ENCODE data around the gene TARBP1. TPM values are rescaled to one million over a fixed set of nuclear protein-coding genes. Genes with fewer than 3 reads are reported as not detected.

TARBP1 gene
- 10 to 100 TPM; 38.4 to 39.6 TPM for total RNA-seq

- POLR2A ChIA-PET: interaction anchor here (0.6 to 1.2 kb wide), 7 partner anchors 8 to 695 kb away, joined by 3 to 5 read pairs (median 3); partner anchors contain the start of gene COA6
- CTCF ChIA-PET: interaction anchor here (0.9 to 1.5 kb wide), 3 partner anchors 11 to 21 kb away, joined by 3 to 5 read pairs (median 4); no protein-coding TSS in a partner anchor
Observed at GRCh38 chr1:234478481-234479309, at the start of gene TARBP1. Gene TARBP1 (minus strand): TSS chr1:234479179. CDS start chr1:234479103, 76 bp downstream.

- CTCF ChIA-PET: interaction anchor here (0.6 kb wide), 1 partner anchor 32 kb away, joined by 4 read pairs; no protein-coding TSS in a partner anchor
- POLR2A ChIA-PET: no interaction called here
Observed at GRCh38 chr1:234528074-234528865, 49.3 kb upstream of the TARBP1 start.

- CTCF ChIA-PET: no interaction called here
- POLR2A ChIA-PET: no interaction called here
Observed at GRCh38 chr1:234527346-234527745, 48.4 kb upstream of the TARBP1 start.

DNA sequence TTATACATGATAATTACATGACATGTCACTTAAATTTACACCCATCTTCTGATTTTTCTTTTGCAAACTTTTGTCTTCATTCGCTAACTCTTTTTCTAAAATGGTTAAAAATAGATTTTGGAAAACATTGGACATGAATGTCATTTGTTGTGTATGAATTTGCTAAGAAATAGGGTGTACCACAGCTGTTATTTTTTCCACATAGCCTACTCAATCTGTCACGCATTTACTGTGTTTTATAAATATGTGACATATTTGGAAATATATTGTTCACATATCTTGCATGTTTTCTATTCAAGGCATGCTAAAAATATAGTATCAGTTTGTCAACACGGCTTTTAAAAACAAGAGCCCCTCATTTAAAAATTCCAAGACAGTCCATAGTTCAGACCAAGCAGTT, 47.9 kb upstream of the TARBP1 start:
- CTCF ChIA-PET: no interaction called here
- POLR2A ChIA-PET: no interaction called here

- ChIA-PET CTCF (no interaction called here), POLR2A (no interaction called here)
Observed at GRCh38 chr1:234525099-234525799, 46.3 kb upstream of the TARBP1 start.

DNA sequence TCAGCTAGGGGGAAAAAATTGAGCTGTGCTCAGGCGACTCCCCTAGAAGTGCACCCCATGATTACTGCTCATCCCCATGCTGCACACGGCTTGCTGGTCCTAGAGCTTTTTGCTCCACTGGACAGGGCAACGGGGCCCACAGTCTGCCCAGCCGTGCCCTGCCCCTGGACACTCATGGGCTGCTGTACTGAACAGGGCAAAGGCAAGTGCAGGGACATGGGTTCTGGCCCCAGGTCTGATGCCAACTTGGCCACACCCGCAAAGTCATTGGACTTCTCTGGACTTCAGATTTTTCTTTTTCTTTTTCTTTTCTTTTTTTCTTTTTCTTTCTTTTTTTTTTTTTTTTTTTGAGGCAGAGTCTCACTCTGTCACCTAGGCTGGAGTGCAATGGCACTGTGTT, 42.9 kb upstream of the TARBP1 start:
- POLR2A ChIA-PET: no interaction called here

DNA sequence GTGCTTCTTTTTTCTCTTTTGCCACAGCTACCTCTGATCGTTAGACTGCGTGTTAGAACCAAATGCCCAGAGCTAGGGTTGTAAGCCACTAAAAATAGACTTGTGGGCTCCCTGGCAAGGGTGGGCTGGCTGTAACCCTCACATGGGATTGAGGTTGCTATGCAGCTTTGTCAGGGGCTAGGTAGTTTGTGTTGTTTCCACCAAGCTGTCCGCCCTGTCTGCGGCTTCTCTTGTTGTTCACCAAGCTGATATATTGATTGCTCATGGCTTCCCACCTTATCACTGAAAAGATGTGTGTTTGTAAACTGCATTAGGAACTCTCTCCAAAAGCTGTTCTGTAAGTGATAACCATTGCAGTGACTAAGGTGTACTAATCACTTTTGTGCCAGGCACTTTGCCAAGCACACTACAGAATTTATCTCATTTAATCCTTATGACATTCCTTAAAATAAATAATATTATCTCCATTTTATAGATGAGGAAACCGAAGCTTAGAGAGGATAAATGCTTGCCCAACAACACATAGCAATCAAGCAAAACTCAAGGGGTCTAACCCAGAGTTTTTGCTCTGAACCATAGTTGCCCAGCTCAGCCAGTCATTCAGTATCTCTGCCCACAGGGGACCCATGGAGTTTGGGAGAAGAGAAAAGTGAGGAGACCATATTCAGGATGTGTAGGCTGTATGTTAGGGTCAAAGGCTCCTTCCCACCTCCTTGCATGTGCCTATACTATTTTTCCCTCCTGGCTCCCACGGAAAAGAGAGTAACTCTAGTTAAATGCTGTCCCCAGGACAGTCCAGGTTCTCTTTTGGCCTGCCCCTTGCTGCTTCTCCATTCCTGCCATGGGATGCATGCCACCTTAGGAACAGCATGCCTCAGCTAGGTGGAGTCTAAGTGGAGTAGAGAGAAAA, 42.2 kb upstream of the TARBP1 start:
- ChIA-PET CTCF (interaction anchor here (0.7 to 0.9 kb wide), 2 partner anchors 21 to 572 kb away, joined by 3 read pairs; no protein-coding TSS in a partner anchor), POLR2A (no interaction called here)

More for the DNA sequence above, 42.9 kb upstream of the TARBP1 start:
- CTCF ChIA-PET: interaction anchor here (0.8 to 1.1 kb wide), 3 partner anchors 8 to 572 kb away, joined by 3 to 4 read pairs (median 3); no protein-coding TSS in a partner anchor

- ChIA-PET POLR2A (no interaction called here), CTCF (interaction anchor here (1.2 to 2.1 kb wide), 2 partner anchors 12 to 25 kb away, joined by 4 read pairs; no protein-coding TSS in a partner anchor)
Observed at GRCh38 chr1:234519506-234519905, 40.5 kb upstream of the TARBP1 start.

GRCh38 chr1:234518876-234519275, 39.9 kb upstream of the TARBP1 start:
- POLR2A ChIA-PET: interaction anchor here (0.8 kb wide), 1 partner anchor 44 kb away, joined by 3 read pairs; no protein-coding TSS in a partner anchor
- CTCF ChIA-PET: interaction anchor here (1.2 to 2.1 kb wide), 2 partner anchors 12 to 25 kb away, joined by 4 read pairs; no protein-coding TSS in a partner anchor

GRCh38 chr1:234518086-234518485, 39.1 kb upstream of the TARBP1 start:
- CTCF ChIA-PET: interaction anchor here (2.1 kb wide), 1 partner anchor 13 kb away, joined by 4 read pairs; no protein-coding TSS in a partner anchor
- POLR2A ChIA-PET: interaction anchor here (0.8 kb wide), 1 partner anchor 45 kb away, joined by 3 read pairs; no protein-coding TSS in a partner anchor

DNA sequence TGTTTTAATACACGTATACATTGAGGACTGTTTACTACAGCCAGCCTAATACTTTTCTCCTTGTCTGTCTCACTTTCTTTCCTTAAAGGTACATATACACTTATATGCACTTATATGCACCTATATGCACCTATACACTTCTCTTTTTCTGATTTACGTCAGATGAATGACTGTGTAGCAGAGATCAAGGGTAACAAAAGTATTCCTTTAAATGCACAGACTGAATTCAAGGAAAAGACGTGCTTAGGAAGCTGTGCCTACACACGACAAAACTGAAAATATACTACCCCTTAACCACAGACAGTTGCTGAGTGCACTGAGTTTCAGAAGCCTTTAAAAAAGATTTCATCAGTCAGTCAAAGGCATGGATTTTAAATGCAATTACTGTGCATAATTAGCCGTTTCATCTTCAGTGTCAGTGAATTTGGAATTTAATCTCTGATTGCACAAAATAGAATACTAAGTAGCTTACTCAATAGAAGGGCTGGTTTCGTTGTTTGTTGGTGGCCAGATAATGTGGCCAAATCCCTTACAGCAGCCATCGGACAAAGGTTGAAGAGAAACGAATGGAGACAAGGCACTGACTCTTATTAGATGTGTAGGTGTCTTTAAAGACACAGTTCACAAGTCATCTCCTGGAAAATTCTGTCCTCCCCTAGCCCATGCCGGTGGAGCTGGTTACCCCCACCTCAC, 38.3 kb upstream of the TARBP1 start:
- ChIA-PET CTCF (no interaction called here), POLR2A (interaction anchor here (1.2 kb wide), 1 partner anchor 39 kb away, joined by 3 read pairs; no protein-coding TSS in a partner anchor)

GRCh38 chr1:234515821-234516241, 36.9 kb upstream of the TARBP1 start:
- CTCF ChIA-PET: no interaction called here
- POLR2A ChIA-PET: interaction anchor here (0.6 to 1.2 kb wide), 2 partner anchors 36 to 38 kb away, joined by 3 read pairs; no protein-coding TSS in a partner anchor

DNA sequence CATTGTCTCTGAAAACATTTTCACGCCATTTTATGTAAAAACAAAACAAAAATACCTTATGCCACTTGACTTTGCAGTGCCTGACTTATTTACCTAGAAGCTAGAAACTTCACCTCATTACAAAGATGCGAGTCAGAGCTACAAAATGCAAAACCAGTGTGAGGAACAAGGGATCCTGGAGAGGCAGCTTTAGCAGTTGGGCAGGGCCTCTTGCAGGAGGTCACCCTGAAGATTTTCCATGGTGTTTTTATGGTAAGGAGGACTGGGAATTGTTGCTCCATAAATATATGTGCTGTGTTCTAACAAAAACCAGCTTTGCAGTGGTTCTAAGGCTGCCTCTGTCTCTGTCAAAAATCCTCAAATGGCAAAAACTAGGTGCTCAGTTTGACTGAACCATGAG, 36.4 kb upstream of the TARBP1 start:
- POLR2A ChIA-PET: no interaction called here
- CTCF ChIA-PET: no interaction called here

- ChIA-PET POLR2A (no interaction called here), CTCF (no interaction called here)
Observed at GRCh38 chr1:234512451-234512861, 33.5 kb upstream of the TARBP1 start.

GRCh38 chr1:234509457-234510328, 30.7 kb upstream of the TARBP1 start:
- ChIA-PET POLR2A (no interaction called here), CTCF (interaction anchor here (0.6 to 1.5 kb wide), 2 partner anchors 14 to 70 kb away, joined by 4 read pairs; no protein-coding TSS in a partner anchor)

DNA sequence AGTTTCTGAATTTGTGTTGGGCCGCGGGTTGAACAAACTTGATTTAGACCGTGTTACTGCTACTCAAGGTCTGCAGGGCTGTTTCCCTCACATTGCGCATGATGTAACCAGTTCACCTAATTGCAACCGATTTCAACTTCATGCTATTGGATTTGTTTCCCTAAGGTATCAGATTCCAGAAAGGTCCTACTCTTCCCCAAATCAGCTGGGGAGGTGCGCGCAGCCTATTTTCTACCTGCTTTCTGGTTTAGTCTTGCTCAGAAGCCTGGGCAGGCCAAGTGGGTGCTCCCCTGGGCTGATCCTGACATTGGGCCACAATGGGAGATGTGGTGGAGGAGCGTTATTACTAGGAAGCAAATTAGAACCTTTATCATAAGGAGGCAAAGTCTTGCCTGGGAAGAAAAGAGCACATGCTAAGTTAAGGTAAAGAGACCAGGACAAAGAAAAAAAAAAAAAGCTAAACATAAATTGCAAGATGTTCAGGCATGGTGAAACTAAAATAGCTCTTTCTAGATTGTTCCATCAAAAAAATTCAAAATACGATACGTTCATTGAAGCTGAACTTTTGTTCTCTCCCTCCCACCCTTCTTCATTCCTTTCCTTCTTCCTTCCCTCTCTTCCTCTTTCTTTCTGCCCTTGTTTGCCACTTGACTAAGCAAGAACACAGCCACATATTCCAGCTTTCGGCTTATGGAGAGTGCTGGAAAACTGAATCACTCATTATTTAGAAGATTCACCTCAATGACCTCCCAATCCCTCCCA, 28.8 kb upstream of the TARBP1 start:
- CTCF ChIA-PET: no interaction called here
- POLR2A ChIA-PET: no interaction called here
